HG02642 (cell line): ENCODE results near the gene ATG101.
A peak's percentile ranks its signal among the peaks of the same experiment; 100 is the strongest.

ENCODE experiments used
- ATAC-seq: cut with Tn5 transposase; IDR thresholded peaks from one replicate; pipeline ENCODE4 v1.9.1; 2021; ENCODE audit warnings: mild to moderate bottlenecking; ENCODE audit not compliant: unreplicated experiment, poor library complexity

ATG101 gene

DNA sequence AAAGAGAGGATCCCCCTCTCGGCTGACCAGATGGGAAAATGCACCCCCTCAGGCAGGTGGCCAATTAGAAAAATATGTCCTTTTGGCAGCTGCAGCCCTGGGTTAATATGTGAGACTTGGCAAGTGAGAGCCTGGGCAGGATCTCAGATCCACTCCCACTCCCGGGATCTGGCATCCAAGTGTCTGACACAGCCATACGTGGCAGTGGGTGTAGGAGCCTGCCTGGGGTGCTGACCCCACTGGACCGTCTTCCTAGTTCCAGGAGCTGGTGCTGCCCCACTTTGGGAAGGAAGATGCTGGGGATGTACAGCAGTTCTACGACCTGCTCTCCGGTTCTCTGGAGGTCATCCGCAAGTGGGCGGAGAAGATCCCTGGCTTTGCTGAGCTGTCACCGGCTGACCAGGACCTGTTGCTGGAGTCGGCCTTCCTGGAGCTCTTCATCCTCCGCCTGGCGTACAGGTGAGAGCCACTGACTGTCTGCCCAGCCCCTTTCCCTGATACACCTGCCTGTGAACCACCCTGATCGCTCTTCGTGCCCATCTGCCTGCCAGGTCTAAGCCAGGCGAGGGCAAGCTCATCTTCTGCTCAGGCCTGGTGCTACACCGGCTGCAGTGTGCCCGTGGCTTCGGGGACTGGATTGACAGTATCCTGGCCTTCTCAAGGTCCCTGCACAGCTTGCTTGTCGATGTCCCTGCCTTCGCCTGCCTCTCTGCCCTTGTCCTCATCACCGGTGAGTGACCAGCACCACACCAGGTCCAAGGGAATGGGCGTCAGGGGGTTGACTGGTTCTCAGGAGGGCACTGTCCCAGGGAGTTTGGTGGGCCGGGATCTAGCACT, 12.8 kb upstream of the ATG101 start:
- no peak for ATAC-seq

DNA sequence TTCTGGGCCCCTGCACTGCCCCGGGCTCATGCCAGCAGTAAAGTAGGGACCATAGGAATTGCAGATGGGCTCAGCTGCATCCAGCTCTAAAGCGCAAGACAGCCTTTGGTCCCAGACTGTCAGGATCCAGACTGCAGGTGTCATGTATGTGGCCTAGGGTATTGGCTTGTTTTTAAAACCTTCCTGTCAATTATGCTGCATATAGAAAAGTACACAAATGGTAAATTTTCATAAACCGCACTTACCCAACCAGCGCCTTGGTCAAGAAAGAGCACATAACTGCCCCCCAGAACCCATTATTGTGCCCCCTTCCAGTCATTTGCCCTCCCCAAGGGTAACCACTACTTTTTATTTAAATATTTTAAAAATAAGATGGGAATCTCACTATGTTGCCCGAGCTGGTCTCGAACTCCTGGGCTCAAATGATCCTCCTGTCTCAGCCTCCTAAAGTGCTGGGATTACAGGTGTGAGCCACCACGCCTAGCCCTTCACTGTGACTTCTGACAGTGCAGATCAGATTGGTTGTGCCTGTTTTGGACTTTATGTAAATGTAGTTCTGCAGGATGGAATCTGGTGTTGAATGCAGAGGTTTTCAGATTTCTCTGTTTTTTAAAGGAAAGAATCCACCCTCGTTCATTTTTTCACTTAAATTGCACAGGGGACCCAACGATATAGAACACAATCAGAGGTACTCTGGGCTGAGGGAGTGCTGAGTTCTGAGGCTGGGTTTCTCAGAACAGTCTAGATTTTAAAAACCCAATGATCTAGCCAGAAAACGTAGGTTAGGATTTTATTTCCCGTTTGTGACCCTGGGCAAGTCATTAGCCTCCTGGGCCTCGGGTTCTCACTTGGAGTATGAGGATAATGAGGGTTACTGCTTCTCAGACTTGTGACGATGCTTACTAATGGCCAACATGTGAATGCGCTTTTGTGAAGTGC, 11.9 kb upstream of the ATG101 start:
- ATAC-seq = no peak

DNA sequence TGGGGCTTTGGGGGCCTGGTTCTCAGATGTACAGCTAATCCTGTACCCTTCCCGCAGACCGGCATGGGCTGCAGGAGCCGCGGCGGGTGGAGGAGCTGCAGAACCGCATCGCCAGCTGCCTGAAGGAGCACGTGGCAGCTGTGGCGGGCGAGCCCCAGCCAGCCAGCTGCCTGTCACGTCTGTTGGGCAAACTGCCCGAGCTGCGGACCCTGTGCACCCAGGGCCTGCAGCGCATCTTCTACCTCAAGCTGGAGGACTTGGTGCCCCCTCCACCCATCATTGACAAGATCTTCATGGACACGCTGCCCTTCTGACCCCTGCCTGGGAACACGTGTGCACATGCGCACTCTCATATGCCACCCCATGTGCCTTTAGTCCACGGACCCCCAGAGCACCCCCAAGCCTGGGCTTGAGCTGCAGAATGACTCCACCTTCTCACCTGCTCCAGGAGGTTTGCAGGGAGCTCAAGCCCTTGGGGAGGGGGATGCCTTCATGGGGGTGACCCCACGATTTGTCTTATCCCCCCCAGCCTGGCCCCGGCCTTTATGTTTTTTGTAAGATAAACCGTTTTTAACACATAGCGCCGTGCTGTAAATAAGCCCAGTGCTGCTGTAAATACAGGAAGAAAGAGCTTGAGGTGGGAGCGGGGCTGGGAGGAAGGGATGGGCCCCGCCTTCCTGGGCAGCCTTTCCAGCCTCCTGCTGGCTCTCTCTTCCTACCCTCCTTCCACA, 11.0 kb upstream of the ATG101 start:
- no peak for ATAC-seq

GRCh38 chr12:52059582-52060497, 9.9 kb upstream of the ATG101 start:
- no peak for ATAC-seq

- no peak for ATAC-seq
These were observed 9.1 kb upstream of the ATG101 start for GRCh38 chr12:52060498-52061177.

DNA sequence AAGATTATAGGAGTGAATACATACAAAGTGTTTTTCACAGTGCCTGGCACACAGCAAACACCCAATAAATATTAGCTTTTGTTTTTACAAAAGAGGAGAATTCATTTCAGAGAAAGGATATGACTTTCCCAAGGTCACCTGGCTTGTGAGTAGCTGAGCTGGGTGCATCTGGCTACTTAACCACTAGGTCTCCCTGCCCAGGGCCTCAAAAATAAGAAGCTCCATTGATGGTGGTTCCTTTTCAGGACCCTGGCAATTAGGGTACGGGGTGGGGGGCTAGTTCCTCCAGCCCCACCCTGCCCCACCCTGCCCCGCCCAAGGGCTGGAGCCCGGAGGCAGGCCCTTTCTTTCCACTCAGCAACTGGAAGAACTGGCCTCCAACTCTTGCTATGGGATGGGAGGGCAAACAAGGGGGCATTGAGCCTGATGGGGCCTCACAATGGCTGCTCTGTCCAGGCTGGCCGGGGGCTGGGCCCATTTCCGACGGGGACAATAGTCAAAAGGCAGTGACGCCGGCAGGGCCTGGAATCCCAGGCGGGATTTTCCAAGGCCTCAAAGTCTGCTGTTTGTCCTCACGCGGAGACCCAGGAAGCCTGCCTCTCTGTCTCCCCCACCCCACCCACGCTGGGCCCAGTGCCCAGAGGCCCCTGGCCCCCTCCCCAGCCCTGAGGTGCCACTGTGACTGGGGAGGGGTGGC, 8.2 kb upstream of the ATG101 start:
- no peak for ATAC-seq

GRCh38 chr12:52062167-52063081, 7.4 kb upstream of the ATG101 start:
- no peak for ATAC-seq

- ATAC-seq = no peak
These were observed 6.5 kb upstream of the ATG101 start for GRCh38 chr12:52063082-52063924.

DNA sequence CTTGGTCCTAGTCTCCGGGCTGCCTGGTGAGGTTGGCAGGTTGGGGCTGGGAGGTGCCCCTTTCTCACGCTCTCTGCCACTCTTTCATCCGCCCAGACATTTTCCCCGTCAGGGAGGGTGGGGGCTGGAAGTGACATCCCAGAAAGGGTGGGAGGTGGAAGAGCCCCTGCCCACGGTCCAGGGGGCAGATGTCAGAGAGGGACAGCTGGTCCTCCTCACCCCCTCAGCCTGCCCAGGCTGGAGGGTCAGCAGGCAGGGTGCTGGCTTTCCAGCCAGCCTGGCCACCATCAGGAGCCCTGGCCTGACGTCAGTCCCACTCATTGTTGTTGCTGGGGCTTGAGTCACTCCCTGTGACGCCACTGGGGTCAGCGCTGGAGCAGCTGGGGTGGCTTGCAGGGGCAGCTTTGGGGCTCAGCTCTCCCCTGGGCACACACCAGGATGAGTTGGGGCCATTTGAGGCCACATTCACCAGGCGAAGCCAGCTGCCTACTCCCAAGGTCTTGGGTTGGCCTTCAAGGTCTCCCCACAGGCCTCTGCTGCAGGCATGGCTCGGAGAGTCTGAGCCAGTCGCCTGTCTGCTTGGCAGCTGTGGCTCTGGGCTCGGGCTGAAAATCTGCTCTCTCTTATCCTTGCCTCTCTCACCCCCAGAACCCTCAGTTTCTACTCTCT, 5.7 kb upstream of the ATG101 start:
- no peak for ATAC-seq

DNA sequence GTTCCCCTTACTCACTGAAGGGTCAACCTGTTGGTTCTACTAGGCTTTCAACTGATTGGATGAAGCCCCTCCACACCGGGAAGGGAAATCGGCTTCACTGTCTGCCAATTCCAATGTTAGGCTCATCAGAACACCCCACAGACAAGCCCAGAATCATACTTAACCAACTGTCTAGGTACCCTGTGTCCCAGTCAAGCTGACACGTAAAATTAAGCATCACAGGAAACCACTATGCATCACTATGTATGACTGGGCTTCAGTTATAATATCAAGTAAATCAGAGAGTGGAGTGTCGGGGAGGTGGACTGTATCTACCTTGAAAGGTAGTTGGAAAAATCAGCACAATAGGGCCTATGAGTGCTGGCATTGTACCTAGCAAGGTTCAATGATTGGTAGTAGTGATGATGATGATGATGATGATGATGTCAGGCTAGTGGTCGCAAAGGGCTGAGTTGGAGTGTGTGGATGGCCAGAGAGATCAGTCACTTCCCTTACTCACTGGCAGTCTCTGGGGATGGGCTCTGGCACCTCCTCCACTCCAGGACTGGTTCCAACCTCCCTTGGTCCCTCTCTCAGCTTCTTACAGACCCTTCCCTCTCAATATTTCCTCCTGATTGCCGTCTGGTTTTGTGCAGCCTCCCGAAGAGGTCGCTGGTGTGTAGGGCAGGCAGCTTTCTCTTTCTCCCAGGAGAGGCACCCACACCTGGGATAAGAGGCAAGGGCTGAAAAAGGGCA, 3.3 kb upstream of the ATG101 start:
- no peak for ATAC-seq

- no peak for ATAC-seq
These were observed 2.8 kb upstream of the ATG101 start for GRCh38 chr12:52067081-52067374.

GRCh38 chr12:52070185-52070925, 577 bp downstream of the ATG101 start:
- ATAC-seq = peak; percentile 30

DNA sequence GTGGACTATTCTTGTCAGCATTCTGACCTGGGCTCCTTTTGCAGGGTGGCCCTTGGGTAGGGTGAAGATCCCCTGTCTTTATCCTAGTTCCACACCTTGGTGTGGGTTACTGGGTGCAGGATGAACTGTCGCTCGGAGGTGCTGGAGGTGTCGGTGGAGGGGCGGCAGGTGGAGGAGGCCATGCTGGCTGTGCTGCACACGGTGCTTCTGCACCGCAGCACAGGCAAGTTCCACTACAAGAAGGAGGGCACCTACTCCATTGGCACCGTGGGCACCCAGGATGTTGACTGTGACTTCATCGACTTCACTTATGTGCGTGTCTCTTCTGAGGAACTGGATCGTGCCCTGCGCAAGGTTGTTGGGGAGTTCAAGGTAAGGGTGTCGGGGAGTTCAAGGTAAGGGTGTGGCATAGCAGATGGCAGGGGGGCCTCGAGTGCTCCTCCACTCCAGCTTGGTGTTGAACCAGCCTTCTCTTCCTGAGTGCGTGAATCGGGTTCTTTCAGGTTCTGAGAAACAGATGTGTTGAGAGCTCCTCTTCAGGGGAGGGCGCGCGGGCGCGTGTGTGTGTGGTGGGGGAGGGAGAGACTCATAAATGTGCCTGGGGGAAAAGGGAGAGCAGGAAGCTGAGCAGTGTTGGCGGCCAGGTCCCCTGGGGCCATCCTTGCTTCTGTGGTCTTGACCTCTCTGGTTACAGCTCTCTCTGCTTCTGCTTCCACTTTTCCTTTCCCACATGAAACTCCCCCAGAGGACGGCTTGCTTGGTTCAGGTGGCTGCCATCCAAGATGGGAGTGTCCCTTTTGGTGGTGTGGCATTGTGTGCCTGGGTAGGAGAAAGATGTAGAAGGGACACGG, 4.0 kb downstream of the ATG101 start:
- no peak for ATAC-seq
